Measurements from ENCODE around the gene TBC1D4.
A peak's percentile ranks its signal among the peaks of the same experiment; 100 is the strongest.

The TBC1D4 gene

GRCh38 chr13:75489502-75490263 is 7.7 kb upstream of the TBC1D4 start:
- DNase-seq (ENCODE audit: low read depth) = peak; percentile 93

GRCh38 chr13:75486146-75487062 is 4.4 kb upstream of the TBC1D4 start:
- DNase-seq (ENCODE audit: low read depth) = peak; percentile 39

GRCh38 chr13:75485286-75486062 is 3.5 kb upstream of the TBC1D4 start:
- DNase-seq (ENCODE audit: low read depth) = peak; percentile 85

- DNase-seq (ENCODE audit: low read depth) = no peak
Measured at GRCh38 chr13:75482820-75483079, 781 bp upstream of the TBC1D4 start.

GRCh38 chr13:75481176-75482069 is 546 bp downstream of the TBC1D4 start:
- no peak for DNase-seq (ENCODE audit: low read depth)

- DNase-seq (ENCODE audit: low read depth) = peak; percentile 40
Measured at GRCh38 chr13:75480671-75481175, 1.2 kb downstream of the TBC1D4 start.

GRCh38 chr13:75479102-75479740 is 2.7 kb downstream of the TBC1D4 start:
- DNase-seq (ENCODE audit: low read depth) = no peak

GRCh38 chr13:75478659-75479058 is 3.3 kb downstream of the TBC1D4 start:
- DNase-seq (ENCODE audit: low read depth) = no peak

- DNase-seq (ENCODE audit: low read depth) = no peak
Measured at GRCh38 chr13:75474956-75475355, 7.0 kb downstream of the TBC1D4 start.

GRCh38 chr13:75473468-75473867 is 8.5 kb downstream of the TBC1D4 start:
- no peak for DNase-seq (ENCODE audit: low read depth)

- DNase-seq (ENCODE audit: low read depth) = no peak
Measured at GRCh38 chr13:75470676-75471075, 11.3 kb downstream of the TBC1D4 start.

- no peak for DNase-seq (ENCODE audit: low read depth)
Measured at GRCh38 chr13:75469047-75469446, 12.9 kb downstream of the TBC1D4 start.

- no peak for DNase-seq (ENCODE audit: low read depth)
Measured at GRCh38 chr13:75468602-75469001, 13.4 kb downstream of the TBC1D4 start.

GRCh38 chr13:75468098-75468497 is 13.9 kb downstream of the TBC1D4 start:
- DNase-seq (ENCODE audit: low read depth) = no peak

- DNase-seq (ENCODE audit: low read depth) = no peak
Measured at GRCh38 chr13:75467040-75467728, 14.8 kb downstream of the TBC1D4 start.

- no peak for DNase-seq (ENCODE audit: low read depth)
Measured at GRCh38 chr13:75465236-75465635, 16.7 kb downstream of the TBC1D4 start.

GRCh38 chr13:75461314-75461713 is 20.7 kb downstream of the TBC1D4 start:
- DNase-seq (ENCODE audit: low read depth) = no peak

GRCh38 chr13:75460644-75461043 is 21.3 kb downstream of the TBC1D4 start:
- DNase-seq (ENCODE audit: low read depth) = no peak

GRCh38 chr13:75458696-75459422 is 23.1 kb downstream of the TBC1D4 start:
- DNase-seq (ENCODE audit: low read depth) = peak; percentile 75

- DNase-seq (ENCODE audit: low read depth) = no peak
Measured at GRCh38 chr13:75455962-75456361, 26.0 kb downstream of the TBC1D4 start.
